Measurements from ENCODE around the gene CHST5. TPM values are rescaled to one million over a fixed set of nuclear protein-coding genes. Genes with fewer than 3 reads are reported as not detected.

CHST5 gene
- total and polyA plus RNA-seq, 2 of the 13 experiments (the other 11 are each of a cell fraction or from before 2014, with no cell fraction given) = 0.05 TPM; not detected in 1

DNA sequence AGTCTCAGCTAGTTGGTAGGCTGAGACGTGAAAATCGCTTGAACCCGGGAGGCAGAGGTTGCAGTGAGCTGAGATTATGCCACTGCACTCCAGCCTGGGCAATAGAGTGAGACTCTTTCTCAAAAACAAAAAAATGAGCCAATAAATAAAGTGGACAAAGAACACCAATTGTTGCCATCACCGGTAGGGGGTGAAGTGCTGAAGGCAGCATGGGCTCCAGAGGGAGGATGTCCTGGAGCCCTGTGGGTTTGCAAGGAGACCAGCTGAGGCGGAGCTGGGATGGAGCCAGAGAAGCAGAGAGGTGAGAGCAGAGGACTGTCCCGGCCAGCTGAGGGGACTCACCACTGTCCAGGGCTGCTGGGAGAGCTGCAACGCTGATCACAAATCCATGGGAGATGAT, 54.4 kb downstream of the CHST5 start:
- DNase-seq (ENCODE audit: low spot score) (peak; percentile 44), FAIRE-seq (no peak), ATAC-seq (peak; percentile 58)
- Histone ChIP-seq H3K79me2 (ENCODE audit: insufficient read depth, low read length) (no peaks in the 10 kb centered on the region), H3K4me2 (ENCODE audit: low read depth, low read length) (no peak overlapping the region), H3K36me3 (replicated peaks in 1 of 2; ENCODE audit: control insufficient read depth in 1 of 2, insufficient read depth in 2 of 2, low read length in 2 of 2) (no peaks in the 10 kb centered on the region), H2AFZ (ENCODE audit: low read length) (no peak overlapping the region), H3K4me1 (ENCODE audit: insufficient read depth, low read length) (peaks cover 21% of the 10 kb centered on the region), H3K9me3 (ENCODE audit: low read length) (no peaks in the 10 kb centered on the region), H3K9ac (ENCODE audit: insufficient read depth, low read depth, low read length) (no peak overlapping the region), H3K27me3 (ENCODE audit: control insufficient read depth in 1 of 2, insufficient read depth in 2 of 2, low read length in 2 of 2) (peaks cover 0 to 3% of the 10 kb centered on the region in 2 experiments; a peak in 2 of 5 replicates), H4K20me1 (ENCODE audit: insufficient read depth, low read length) (no peaks in the 10 kb centered on the region), H3K4me3 (replicated peaks in 1 of 3; ENCODE audit: insufficient read depth in 1 of 3, low read depth in 2 of 3, low read length in 3 of 3) (no peak overlapping the region), H3K27ac (ENCODE audit: extremely low read length, insufficient read depth, low read length) (no peak overlapping the region)
- in situ Hi-C loops (cut with HindIII; ENCODE audit: extremely low pct_ligation_motif_present, low pct_unique_long_range_greater_than_20kb) = no loop called here
- ChIA-PET CTCF (ENCODE audit: low intra/inter-chr PET ratio, low total read pairs) (interaction anchor here (1.3 kb wide), 1 partner anchor 36 kb away, joined by 5 read pairs; no protein-coding TSS in a partner anchor), POLR2A (no interaction called here)
- BruUV-seq (replicated peaks) = no TSS peak
- intact Hi-C loops (cut with micrococcal nuclease; ENCODE audit: unreplicated experiment) = no loop called here
- no peak for TF ChIP-seq PTBP1 (IDR thresholded peaks at IDR 0.05; ENCODE audit: low read depth, low read length, poor library complexity, severe bottlenecking)
- TF ChIP-seq, protein P1, sequence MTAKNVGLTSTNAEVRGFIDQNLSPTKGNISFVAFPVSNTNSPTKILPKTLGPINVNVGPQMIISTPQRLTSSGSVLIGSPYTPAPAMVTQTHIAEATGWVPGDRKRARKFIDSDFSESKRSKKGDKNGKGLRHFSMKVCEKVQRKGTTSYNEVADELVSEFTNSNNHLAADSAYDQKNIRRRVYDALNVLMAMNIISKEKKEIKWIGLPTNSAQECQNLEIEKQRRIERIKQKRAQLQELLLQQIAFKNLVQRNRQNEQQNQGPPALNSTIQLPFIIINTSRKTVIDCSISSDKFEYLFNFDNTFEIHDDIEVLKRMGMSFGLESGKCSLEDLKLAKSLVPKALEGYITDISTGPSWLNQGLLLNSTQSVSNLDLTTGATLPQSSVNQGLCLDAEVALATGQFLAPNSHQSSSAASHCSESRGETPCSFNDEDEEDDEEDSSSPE (CRISPR knock-in tag; IDR thresholded peaks at IDR 0.05) = no peak
- TF ChIP-seq STAG1 (CRISPR knock-in tag; IDR thresholded peaks at IDR 0.05) = peak; percentile 39
- TF ChIP-seq, protein P2, sequence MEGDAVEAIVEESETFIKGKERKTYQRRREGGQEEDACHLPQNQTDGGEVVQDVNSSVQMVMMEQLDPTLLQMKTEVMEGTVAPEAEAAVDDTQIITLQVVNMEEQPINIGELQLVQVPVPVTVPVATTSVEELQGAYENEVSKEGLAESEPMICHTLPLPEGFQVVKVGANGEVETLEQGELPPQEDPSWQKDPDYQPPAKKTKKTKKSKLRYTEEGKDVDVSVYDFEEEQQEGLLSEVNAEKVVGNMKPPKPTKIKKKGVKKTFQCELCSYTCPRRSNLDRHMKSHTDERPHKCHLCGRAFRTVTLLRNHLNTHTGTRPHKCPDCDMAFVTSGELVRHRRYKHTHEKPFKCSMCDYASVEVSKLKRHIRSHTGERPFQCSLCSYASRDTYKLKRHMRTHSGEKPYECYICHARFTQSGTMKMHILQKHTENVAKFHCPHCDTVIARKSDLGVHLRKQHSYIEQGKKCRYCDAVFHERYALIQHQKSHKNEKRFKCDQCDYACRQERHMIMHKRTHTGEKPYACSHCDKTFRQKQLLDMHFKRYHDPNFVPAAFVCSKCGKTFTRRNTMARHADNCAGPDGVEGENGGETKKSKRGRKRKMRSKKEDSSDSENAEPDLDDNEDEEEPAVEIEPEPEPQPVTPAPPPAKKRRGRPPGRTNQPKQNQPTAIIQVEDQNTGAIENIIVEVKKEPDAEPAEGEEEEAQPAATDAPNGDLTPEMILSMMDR (CRISPR knock-in tag; IDR thresholded peaks at IDR 0.05) = peak; percentile 55
- 0 out of 2 replicates have a peak, but pooled peaks have one; percentile 30 for TF ChIP-seq KDM1A (CRISPR knock-in tag; IDR thresholded peaks at IDR 0.05)
- TF ChIP-seq ZNF121 (CRISPR knock-in tag; IDR thresholded peaks at IDR 0.05) = peak; percentile 95
- 16% methylated on average over 6 of the region's 7 CpGs for WGBS (ENCODE audit: low lambda C conversion rate)

All from HepG2 (cell line).